ENCODE measurements around the gene MTX3.

DNA sequence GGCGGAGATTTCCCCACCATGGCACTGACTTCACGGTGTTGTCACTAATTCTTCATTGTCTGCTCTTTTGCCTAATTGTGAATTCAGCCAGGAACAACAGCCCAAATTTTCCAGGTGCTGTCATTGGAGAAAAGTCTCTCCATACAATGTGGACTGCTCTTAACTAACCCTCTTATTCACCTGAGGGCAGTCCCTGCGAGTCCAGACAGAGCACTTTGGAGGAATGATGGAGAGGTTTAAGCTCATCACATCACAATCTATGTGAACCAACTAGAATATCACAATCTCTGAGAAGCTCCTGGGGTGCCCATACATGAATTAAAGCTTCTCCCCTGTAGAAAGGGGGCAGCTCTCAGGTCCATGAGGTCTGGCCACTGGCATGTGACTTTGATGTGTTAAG, 56.4 kb downstream of the MTX3 start:
- TF ChIP-seq ZBTB21 (tag by site-specific recombination; IDR thresholded peaks at IDR 0.05) = no peak
- no peak for TF ChIP-seq CTCF (tag by site-specific recombination; IDR thresholded peaks at IDR 0.05)
- TF ChIP-seq ZSCAN5A (tag by site-specific recombination; IDR thresholded peaks at IDR 0.05) = no peak
- no peak for TF ChIP-seq ZFP3 (tag by site-specific recombination; IDR thresholded peaks at IDR 0.05; ENCODE audit: low read depth)
- no peak for TF ChIP-seq ZNF335 (tag by site-specific recombination; conservative IDR thresholded peaks at IDR 0.05)
- no peak for TF ChIP-seq YY1 (tag by site-specific recombination; IDR thresholded peaks at IDR 0.05)
- no peak for TF ChIP-seq GLI4 (tag by site-specific recombination; IDR thresholded peaks at IDR 0.05)
- TF ChIP-seq SP7 (tag by site-specific recombination; IDR thresholded peaks at IDR 0.05) = no peak
- TF ChIP-seq ZNF777 (tag by site-specific recombination; IDR thresholded peaks at IDR 0.05; ENCODE audit: borderline replicate concordance) = no peak
